Ammon's horn (tissue), 1 donor: Measurements from ENCODE around the gene TAF6.

Source experiments
- DNase-seq: peaks from one replicate; pipeline ENCODE4 v3.0.0-alpha.2; 2016; ENCODE audit warnings: low spot score

Gene TAF6

DNA sequence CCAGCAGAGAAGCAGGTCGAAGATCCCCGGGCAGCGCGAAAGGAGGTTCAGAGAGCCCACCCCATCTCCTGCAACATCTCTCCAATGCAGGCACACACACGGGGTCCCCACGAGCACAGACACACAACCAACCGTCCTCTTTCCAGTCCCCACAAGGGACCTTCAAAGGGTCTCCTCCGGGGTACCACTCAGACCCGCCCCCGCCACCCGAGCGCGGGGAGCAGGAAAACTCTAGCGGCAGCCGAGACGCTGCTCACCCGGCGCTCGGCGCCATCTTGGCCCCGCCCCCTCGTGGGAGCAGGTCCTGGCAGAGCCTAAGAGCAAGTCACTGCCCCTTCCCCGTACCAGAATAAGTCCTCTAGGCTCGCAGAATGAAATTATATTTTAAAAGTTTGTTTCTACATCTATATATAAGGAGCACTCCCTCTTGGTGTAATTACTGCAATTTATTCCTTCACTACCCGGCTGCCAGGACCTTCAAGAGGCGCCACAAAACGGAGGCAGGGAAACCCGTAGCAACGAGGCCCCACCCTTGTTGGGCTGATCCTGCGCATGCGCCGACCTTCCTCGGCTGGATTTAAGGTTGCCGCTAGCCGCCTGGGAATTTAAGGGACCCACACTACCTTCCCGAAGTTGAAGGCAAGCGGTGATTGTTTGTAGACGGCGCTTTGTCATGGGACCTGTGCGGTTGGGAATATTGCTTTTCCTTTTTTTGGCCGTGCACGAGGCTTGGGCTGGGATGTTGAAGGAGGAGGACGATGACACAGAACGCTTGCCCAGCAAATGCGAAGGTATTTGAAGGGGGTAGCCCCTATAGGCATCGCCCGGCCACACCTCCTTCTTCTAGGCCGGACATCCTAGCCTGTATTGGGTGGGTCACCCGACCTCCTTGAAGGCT is at the start of gene TAF6, which contains the start of gene CNPY4:
TAF6 (minus strand) TSS at position 287 of the 898 bp plus-strand sequence. CDS start 5,149 bp downstream, outside the sequence.
CNPY4 (plus strand) TSS at position 563 of the 898 bp plus-strand sequence; CDS start at position 674, 111 bp downstream.
- DNase-seq = peak; percentile 98

DNA sequence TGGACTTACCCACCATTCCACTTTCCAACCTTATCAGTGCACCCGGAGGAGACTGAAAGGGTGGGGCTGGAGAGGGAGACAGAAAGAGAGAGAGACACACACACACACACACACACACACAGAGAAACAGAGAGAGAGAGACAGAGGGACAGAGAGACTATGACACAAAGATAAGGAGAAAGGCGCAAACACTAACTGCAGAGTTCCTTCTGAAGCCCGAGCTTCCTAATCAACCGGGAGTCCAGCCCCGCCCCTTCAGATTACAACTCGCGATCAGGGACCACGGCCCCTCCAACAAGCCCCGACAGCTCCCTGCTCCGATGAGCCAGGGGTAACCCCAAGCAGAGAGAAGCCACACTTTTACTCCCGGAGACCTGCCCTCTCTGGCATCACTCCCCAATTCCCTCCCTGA is 48.8 kb upstream of the TAF6 start:
- DNase-seq = no peak

DNA sequence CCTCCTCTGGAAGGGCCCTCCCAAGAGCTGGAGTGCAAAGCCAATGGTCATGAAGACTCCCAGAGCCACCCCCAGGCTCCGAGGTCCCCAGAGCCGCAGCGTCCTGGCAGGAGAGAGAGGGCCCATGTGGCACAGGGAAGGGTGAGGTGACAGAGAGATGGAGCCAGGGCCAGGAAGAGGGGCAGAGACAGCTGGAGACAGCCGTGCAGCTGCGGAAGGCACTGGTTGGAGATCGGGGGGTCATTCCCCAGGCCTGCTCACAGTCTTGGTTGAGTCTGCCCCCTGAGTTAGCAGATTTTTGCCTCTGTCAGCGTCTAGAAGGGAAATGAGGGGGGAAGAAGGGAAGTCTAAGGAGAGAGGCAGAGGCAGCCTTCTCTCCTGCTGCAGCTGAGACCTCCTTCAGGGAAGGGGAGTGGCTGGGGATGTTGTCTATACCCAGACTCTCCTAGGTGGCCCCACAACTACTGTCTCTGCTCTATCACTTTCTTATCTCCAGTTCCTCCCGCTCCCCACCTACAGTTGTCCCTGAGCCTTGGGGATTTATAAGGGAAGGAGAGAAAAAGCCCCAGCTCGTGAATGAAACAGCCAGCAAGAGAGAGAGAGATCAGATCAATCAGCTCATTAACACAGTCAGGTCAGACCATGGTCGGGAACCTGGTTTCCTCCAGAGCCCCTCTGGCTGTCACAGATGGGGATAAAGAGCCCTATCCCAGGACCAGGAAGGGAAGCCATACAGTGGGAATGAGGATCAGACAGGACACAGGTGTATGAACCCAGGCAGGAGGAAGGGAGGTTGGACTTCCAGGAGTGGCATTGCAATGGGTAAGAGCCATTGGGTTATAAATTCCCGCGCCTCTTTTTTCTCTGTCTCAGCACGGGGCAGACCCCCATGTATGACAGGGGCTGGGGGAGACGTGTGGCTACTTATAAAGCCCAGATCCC is 48.1 kb upstream of the TAF6 start:
- no peak for DNase-seq

DNA sequence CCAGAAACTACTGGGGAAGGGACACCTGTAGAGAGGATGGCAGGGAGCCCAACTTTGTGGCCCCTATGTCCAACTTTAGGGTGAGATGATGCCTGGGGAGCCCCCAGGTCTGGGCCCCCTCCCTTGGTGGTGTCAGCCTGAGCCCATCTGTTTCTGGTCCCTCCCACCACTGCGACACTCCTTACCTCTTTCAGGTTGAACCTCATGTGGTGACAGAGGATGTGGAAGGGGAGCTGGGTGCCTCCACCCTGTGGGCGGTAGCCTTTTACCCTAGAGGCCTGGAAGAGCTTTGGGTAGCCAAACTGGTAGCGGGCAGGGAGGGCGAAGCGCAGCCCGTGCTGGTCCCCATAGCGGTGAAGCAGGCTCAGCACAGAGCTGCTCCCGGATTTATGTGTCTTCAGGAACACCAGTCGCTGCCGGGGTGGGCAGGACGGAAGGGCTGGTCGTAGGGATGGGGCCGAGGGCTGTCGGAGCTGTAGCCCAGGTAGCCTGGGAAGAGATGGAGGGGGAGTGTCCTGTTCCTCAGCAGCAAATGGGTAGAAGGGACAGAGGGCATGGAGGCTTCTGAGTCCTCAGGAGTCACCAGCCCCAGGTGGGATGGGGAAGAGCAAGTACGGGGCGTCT is 47.3 kb upstream of the TAF6 start:
- no peak for DNase-seq

DNA sequence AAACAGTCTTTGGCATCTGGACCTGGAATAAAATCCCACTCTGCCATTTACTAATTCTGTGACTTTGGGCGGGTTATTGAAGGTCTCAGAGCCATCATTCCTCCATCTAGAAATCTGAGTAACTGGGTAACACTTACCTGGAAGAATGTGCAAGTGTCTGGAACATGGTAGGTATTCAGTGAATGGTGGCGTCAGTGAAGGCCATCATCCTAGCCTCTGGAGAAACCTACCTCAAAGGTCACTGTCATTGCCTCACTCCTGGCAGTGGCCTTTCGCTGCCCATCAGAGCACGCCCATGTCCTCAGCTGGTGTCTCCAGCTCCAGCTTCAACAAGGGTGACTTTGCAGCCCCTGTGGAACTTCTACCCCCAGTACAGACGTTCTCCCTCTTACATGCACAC is 44.7 kb upstream of the TAF6 start:
- DNase-seq = no peak

DNA sequence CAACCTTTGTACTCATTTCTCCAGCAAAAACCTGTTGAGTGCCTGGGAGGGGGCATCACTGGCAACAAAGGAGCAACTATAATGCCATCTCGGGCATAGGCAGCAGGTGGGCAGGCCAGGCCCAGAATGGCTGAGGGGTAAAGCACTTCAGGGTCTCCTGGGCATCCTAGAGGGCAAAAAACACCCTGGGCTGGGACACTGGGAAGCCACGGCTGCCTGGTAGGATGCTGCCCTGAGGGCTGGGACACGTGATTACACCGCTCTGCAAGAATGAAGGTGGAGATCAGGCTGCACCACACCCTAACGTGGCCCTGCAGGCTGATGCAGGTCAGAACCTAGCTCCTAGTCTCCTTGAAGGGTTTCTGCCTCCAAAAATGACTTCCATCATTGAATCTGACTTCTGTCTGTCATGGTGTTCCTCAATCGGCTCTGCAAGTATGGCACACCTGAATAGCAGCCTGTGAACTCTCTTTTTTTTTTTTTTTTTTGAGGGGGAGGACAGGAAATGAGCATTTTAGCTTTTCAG is 43.9 kb upstream of the TAF6 start:
- no peak for DNase-seq

DNA sequence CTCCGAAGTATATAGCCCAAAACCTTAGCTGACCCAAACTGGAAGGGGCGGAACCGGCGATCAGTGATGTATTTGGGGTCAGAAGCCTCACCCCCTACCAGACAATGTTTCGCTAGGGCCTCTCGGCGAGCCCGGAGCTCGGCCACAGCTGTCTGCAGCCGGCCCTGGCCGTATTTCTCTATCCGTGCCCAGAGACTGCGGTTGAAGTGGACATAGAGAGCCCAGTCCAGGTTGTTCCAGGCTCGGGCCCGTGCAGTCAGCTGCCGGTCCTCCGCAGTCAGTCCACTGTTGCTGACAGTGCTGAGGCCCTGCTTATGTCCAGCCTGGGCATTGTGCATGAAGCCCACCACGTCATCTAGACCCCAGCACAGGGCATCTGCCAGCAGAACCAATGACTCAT is 40.9 kb upstream of the TAF6 start:
- DNase-seq = no peak

DNA sequence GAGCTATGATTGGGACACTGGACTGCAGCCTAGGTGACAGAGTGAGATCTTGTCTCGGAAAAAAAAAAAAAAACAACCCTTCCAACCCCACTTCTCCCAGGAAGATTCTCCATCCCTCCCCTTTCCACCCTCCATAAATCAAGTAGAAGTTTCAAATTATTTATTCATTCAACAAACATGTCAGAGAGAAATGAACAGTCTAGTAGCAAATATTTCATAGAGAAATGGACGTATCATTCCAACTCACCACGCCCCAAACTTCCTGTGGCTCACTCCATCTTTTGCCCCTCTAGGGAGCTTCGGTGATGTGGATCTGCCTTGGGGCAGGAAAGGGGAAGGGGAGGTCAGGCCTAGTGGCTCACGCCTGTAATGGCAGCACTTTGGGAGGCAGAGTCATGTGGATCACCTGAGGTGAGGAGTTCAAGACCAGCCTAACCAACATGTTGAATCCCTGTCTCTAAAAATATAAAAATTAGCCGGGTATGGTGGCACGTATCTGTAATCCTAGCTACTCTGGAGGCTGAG is 40.0 kb upstream of the TAF6 start:
- DNase-seq = no peak

DNA sequence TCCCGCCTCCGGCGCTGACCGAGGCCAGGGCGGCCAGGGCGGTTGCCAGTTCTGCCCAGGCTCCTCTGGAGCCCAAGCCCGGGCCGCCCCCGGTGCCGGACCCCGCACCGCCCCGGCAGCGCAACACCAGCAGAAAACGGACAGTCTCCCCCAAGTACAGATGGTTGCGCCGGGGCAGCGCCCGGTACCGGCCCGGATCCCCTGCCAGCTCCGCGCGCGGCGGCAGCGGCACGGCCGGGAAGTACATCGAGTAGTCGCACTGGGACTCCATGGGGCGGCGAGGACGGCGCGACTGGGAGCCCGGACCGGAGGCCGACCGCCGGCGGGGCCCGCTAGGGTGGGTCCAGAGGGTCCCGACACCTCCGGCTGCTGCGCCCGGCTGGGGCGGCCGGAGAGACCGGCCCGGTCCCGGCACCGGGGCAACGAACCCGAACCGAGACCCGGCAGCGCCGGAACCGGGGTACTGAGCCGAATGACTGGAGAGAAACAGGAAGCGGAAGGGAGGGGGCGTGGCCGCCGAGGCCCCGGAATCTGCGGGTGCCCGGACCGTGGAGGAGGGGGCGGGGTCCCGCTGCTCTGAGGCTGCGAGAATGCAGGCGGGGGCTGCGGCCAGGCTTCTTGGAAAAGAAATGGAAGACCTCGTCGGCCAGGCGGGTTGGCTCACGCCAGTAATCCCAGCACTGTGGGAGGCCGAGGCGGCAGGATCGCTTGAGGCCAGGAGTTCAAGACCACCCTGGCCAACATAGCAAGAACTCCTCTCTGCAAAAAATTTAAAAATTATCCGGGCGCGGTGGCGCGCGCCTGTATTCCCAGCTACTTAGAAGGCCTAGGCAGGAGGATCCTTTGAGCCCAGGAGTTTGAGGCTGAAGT is 39.3 kb upstream of the TAF6 start, which contains the start of gene TRAPPC14:
TRAPPC14 (minus strand) TSS at position 495 of the 870 bp plus-strand sequence; CDS start at position 271, 224 bp downstream.
- DNase-seq = peak; percentile 91

DNA sequence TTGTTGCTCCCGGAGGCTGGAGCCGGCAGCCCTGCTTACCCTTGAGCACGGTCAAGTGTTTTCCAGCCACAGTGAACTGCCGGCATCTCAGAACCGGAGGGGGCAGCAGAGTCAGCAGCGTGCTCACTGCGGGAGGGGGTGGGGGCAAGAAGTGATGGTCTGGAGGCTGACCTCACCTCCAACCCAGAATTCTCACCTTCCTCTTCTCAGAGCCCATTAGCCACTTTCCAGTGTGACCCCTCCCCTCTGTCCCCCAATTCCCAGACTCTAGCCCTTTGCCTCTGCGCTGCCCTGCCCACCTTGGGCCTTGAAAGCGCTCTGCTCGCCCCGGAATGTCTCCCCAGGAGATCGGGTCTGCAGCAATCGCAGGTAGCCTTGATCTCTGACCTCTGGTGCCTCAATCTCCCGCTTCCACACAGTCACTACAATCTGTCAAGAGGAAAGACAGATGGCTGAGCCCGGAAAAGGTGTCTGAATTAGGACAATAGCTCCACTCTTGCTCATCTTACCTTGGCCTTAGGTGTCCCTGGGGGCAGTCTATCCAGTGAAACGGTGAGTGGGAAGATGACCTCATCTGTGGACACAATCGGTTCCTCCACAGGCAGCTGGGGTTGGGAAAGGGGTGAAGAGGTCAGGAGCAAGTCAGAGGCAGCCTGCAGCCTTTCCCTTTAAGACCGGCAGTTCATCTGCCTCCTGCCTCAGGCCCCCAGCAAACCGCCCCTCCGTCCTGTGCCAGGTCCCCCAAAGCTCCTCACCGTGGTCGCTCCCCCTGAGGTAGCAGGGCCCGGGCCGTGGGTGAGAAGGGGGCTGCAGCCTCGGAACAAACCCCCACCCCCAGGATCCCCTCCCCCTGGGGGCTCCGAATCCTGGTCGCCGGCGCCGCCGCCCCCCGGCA is 38.4 kb upstream of the TAF6 start:
- DNase-seq = no peak

DNA sequence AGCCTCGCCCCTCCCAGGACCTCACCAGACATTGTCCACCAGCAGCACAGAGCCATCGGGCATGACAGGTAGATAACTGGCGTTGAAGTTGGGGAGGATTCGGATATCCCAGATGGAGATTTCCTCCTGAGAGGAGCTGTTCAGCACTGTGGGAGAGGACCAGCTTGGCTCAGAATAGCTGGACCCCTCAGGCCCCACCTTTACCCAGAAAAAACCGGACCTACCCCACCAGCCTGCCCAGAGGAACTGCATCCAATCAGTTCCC is 37.8 kb upstream of the TAF6 start:
- no peak for DNase-seq

DNA sequence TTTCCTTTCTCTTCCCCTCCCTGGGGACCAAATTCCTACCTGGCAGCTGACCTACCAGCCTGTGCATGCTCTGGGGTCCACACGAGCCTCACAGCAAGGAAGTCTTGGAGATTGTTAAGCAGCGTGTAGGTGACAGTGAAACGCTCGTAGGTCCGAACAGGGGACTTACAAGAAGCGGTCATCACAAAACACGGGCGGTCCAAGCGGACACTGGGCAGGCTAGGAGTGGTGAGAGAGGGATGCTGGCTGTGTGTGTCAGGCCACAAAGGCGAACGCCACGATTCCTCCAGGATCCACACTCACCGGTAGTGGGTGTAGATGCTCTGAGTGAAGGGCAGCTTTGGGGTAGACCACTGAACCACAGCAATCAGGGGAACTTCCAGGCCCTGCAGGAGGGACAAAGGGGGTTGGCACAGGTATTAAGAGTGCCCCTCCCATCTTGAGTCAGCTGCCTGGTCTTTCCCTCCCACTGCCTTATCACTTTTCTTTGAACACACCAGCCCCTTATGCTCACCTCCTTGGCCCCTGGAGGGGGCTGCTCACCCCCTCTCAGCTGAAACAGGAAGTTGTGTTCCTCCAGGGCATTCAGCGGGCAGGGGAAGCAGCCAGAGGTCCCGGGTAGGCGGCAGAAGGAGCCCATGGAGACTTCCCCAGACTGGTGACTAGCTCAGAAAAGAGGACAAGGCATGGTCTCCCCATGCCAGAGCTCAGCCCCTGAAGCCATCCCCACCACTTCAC is 37.3 kb upstream of the TAF6 start:
- DNase-seq = no peak

DNA sequence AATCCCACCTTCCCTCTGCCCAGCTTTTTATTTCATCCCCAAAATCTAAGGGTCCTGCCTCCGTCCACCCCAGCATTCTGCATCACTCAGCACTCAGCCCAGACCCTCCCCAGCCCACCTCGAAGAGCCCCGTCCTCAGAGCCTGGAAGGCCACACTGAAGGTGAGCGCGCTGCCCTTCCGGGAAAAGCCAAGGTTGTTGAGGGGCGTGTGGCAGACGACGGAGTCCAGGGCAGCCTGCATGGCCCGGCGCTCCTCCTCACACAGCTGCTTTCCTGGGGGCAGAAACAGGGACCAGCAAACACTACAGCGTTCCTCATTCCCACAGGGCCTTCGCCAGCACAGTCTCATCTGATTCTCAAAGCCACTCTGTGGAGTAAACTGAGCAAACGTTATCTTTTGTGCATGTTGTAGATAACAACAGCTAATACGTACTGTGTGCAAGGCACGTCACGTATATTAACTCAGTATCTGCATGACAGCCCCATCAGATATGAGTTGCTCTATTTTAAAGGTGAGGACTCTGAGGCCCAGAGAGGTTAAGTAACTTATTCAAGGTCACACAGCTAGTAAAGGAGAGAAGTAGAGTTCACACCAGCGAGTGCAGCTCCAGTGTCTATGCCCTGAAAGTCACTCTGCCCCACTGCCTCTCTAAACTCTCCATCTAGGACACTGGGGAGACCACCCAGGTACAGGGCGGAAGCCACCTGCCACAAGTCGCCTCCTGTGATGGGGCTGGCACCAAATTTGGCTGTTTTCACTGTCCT is 36.6 kb upstream of the TAF6 start:
- no peak for DNase-seq

DNA sequence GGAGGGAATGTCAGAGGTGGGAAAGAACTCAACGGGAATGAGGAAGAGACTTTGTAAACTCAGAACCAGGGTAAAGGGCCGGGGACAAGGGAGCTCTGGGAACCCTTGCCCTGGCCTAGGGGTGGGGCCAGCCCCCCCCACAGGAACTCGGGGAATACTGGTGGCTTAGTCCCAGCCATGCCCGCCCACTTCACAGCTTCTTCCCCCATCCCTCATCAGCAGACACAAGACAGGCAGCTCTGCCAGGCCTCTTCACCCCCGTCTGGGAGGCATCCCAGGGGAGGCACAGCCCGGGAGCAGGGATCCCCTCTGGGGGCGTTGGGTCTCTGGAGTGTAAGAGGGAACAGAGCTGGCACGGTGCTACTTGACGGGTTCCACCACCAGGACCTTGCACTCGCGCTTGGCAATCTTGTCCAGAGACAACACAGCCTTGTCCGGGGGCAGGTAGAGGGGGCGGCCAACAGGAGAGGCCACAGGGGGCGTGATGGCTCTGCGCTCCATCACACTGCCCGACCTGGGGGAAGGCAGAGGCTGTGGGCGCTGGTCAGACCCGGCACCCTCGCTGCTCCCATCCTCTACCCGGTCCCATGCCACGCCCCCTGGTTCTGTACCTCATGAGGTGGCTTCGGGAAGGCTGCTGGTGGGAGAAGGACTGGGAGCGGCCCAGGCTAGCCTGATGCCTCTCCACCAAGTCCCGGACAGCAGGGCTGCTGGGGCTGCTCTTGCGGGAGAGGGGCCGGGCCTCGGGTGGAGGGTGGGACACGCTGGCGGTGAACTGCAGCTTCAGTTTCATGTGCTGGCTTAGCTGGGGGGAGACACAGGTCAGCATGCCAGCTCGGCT is 35.7 kb upstream of the TAF6 start:
- no peak for DNase-seq

DNA sequence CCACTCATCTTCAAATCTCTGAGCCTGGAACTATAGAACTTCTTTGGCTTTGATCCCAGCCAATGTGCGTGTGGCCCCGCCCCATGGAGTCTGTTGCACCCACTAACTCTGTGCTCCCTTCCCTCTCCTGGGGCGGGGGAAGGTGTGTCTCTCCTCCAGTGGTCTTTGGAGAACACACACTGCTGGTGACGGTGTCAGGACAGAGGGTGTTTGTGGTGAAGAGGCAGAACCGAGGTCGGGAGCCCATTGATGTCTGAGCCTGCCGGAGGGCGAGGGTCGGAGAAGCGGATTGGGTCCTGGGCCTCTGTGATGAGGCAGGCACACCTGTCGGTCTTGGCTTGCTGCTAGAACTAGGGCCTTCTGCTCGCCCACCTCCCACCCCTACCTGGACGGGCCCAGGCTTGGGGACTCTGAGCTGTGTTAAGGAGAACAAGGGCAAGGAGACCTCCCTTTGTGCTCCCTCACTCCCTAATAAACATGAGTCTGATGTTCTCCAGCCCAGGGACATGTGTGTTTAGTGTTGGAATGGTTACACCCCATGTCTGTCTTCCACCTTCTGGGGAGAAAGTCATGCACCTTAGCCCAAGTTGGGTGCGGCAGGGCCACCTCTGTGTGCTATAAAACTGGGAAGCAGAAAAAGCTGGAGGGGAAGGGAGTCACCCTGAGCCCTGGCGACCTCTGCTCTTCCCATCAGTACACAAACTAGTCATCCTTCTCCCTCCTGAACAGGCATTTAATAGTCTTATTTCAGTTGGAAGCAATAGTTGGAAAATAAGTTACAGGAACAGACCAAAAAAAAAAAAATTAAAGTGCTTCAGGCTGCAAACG is 34.8 kb upstream of the TAF6 start:
- no peak for DNase-seq

DNA sequence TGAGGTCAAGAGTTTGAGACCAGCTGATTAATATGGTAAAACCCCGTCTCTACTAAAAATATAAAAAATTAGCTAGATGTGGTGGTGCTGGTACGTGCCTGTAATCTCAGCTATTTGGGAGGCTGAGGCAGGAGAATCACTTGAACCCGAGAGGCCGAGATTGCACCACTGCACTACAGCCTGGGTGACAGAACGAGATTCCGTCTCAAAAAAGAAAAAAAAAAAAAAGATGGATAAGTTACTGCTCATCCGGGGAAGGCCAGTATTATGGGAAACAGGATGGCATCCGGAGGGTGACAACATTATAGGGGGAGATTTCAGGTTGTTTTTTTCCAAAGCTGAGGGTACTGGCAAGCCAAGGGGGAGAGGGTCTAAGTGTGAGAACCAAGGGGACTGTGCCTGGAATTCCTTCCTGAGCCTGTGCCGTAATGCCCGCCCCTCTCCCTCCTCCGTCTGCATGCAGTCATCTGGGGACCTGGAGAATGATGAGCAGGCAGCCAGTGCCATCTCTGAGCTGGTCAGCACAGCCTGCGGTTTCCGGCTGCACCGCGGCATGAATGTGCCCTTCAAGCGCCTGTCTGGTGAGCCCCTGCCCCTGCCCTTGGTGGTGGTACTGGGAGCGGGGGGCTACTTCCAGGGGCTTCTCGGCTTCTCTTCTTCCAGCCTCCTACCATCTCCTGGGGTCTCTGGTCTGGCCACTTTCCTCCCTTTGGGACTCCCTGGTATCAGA is 33.9 kb upstream of the TAF6 start:
- no peak for DNase-seq
